ENCODE data around the gene RASSF5.
"Not testable (repeated sequence)": the region's sequence is repeated elsewhere in the genome, so short reads cannot be mapped to it uniquely, and the experiment has no call there.

RASSF5 gene

GRCh38 chr1:206612129-206612876, 105.0 kb downstream of the RASSF5 start, which contains the start of gene EIF2D:
Gene EIF2D (minus strand): TSS chr1:206612465. CDS start chr1:206612342, 123 bp downstream.
- peak within 1 kb of the TSS; percentile 89 for H3K4me3 ChIP-seq (ENCODE audit: low read depth, low read length)
- TF ChIP-seq CTCF (conservative IDR thresholded peaks at IDR 0.05; ENCODE audit: low read depth, low read length) = peak; percentile 76
- peak; percentile 94 for DNase-seq (ENCODE audit: low read depth)

GRCh38 chr1:206626396-206626795, 119.1 kb downstream of the RASSF5 start:
- not testable (repeated sequence) for H3K4me3 ChIP-seq (ENCODE audit: low read depth, low read length); DNase-seq (ENCODE audit: low read depth)

GRCh38 chr1:206628916-206629315, 121.6 kb downstream of the RASSF5 start:
- no peak for DNase-seq (ENCODE audit: low read depth)
- no peak overlapping the region for H3K4me3 ChIP-seq (ENCODE audit: low read depth, low read length)
- no peak for TF ChIP-seq CTCF (conservative IDR thresholded peaks at IDR 0.05; ENCODE audit: low read depth, low read length)

- peak; percentile 97 for DNase-seq (ENCODE audit: low read depth)
- no peak overlapping the region for H3K4me3 ChIP-seq (ENCODE audit: low read depth, low read length)
- peak; percentile 81 for TF ChIP-seq CTCF (conservative IDR thresholded peaks at IDR 0.05; ENCODE audit: low read depth, low read length)
These were observed 123.8 kb downstream of the RASSF5 start for GRCh38 chr1:206631085-206631509.

- peak; percentile 88 for DNase-seq (ENCODE audit: low read depth)
- TF ChIP-seq CTCF (conservative IDR thresholded peaks at IDR 0.05; ENCODE audit: low read depth, low read length) = no peak
- no peak overlapping the region for H3K4me3 ChIP-seq (ENCODE audit: low read depth, low read length)
These were observed 126.4 kb downstream of the RASSF5 start for GRCh38 chr1:206633708-206634121.

- TF ChIP-seq CTCF (conservative IDR thresholded peaks at IDR 0.05; ENCODE audit: low read depth, low read length) = peak; percentile 90
- peak overlapping the region; percentile 89 for H3K4me3 ChIP-seq (ENCODE audit: low read depth, low read length)
- DNase-seq (ENCODE audit: low read depth) = peak; percentile 91
These were observed 127.2 kb downstream of the RASSF5 start for GRCh38 chr1:206634365-206635079.

- H3K4me3 ChIP-seq (ENCODE audit: low read depth, low read length) = peak within 1 kb of the TSS; percentile 89
- TF ChIP-seq CTCF (conservative IDR thresholded peaks at IDR 0.05; ENCODE audit: low read depth, low read length) = no peak
- DNase-seq (ENCODE audit: low read depth) = peak; percentile 95
These were observed 128.0 kb downstream of the RASSF5 start, which contains the start of gene DYRK3 for GRCh38 chr1:206635080-206635977. Gene DYRK3 (plus strand): TSS chr1:206635536. CDS start chr1:206635704, 168 bp downstream.

All from choroid plexus epithelial cell (primary cell).